Kidney (tissue), 14 donors: ENCODE results near the gene MTMR11. TPM values are rescaled to one million over a fixed set of nuclear protein-coding genes. Genes with fewer than 3 reads are reported as not detected.

Experiments used
- DNase-seq, 5 donors: peaks; one replicate each; pipeline ENCODE4 v3.0.0-alpha.2; 2013 to 2020
- FAIRE-seq: peaks from 2 replicates; lab custom pipeline; 2012; peaks lifted over from hg19 to GRCh38; lab: Jason Lieb, UNC
- H3K27ac ChIP-seq, 2 donors: one replicate each; pipeline ENCODE4 v1.7.0; 2013; ENCODE audit warnings: low read depth in 2 of 2, low read length in 2 of 2, inconsistent platforms in 1 of 2
- H3K27me3 ChIP-seq: one replicate; pipeline ENCODE4 v1.7.1; 2013; ENCODE audit warnings: low read length, inconsistent platforms; ENCODE audit not compliant: control insufficient read depth, insufficient read depth
- H3K36me3 ChIP-seq, 3 donors: one replicate each; pipeline versions ENCODE4 v1.7.0 to v1.7.1; 2013; ENCODE audit warnings: low read length in 3 of 3, control low read depth in 1 of 3, inconsistent platforms in 1 of 3; ENCODE audit not compliant: insufficient read depth in 3 of 3, control insufficient read depth in 2 of 3
- H3K4me1 ChIP-seq, 3 donors: one replicate each; pipeline versions ENCODE4 v1.7.0 to v1.7.1; 2013; ENCODE audit warnings: low read length in 3 of 3, inconsistent platforms in 1 of 3, low read depth in 1 of 3; ENCODE audit not compliant: control insufficient read depth in 2 of 3, insufficient read depth in 2 of 3
- H3K4me3 ChIP-seq, 3 donors: one replicate each; pipeline versions ENCODE4 v1.7.0 to v1.8.1; 2013; ENCODE audit warnings: low read length in 3 of 3, control low read depth in 1 of 3, inconsistent platforms in 1 of 3
- H3K9ac ChIP-seq, 3 donors: one replicate each; pipeline versions ENCODE4 v1.7.0 to v1.7.1; 2013; ENCODE audit warnings: low read length in 3 of 3, control low read depth in 1 of 3, inconsistent platforms in 1 of 3
- H3K9me3 ChIP-seq, 3 donors: one replicate each; pipeline versions ENCODE4 v1.7.0 to v1.7.1; 2013; ENCODE audit warnings: low read length in 3 of 3, control low read depth in 1 of 3, inconsistent platforms in 1 of 3; ENCODE audit not compliant: control insufficient read depth in 2 of 3, insufficient read depth in 1 of 3
- CTCF ChIP-seq: IDR thresholded peaks from 3 replicates; pipeline ENCODE4 v1.5.1; 2012; ENCODE audit warnings: mild to moderate bottlenecking, moderate library complexity, borderline replicate concordance; ENCODE audit not compliant: insufficient read depth; ENCODE audit errors: extremely low read depth
- intact Hi-C: fragments of 100-400 bp; cut with DNase I; formaldehyde crosslinking; loops from one replicate; pipeline ENCODE4 v1.11.1; 2022
- polyA plus RNA-seq: library from polyadenylated mRNA; stranded (reverse); fragments of 350-450 nt; fragmentation: Illumina TruSeq; extraction: RNeasy Lipid Tissue Mini Kit (QIAGEN cat#74804); gene quantifications from one replicate; pipeline ENCODE4 v1.2.3, GENCODE V29; 2014; ENCODE audit warnings: low read depth, low replicate concordance; ENCODE audit not compliant: insufficient read depth
- total RNA-seq: library from RNA; stranded (reverse); fragmentation: NEBNext Ultra II Directional; extraction: Animal tissue kit (Norgen Biotek cat#: 25700); gene quantifications from one replicate; pipeline ENCODE4 v1.2.1, GENCODE V29; 2021
- donor health status: control.
- donor health status: control.
- donor health status: control.
- donor health status: control.
- donor health status: control.
- donor health status: DM: yes; HTN: yes; CAD: no.
- donor health status: Normal renal cell carcinoma (clear cell type).

MTMR11 gene
- total and polyA plus RNA-seq, 2 donors from 2014 or later = 21.6 to 24.7 TPM

GRCh38 chr1:149903836-149904491, 32.7 kb downstream of the MTMR11 start:
- intact Hi-C loops = no loop called here
- Histone ChIP-seq H3K4me1 (peaks cover 0 to 6% (median 6%) of the 10 kb centered on the region in 3 donors), H3K9ac (no peak overlapping the region), H3K4me3 (no peak overlapping the region), H3K36me3 (no peaks in the 10 kb centered on the region), H3K9me3 (no peaks in the 10 kb centered on the region), H3K27ac (no peak overlapping the region), H3K27me3 (no peaks in the 10 kb centered on the region)
- TF ChIP-seq CTCF = no peak
- FAIRE-seq = no peak
- DNase-seq = no peak

- Histone ChIP-seq H3K4me3 (peak within 1 kb of the TSS; percentile 79 to 83 (median 80)), H3K9ac (peak within 1 kb of the TSS; percentile 65 to 85 (median 76)), H3K36me3 (no peaks in the 10 kb centered on the region), H3K9me3 (no peaks in the 10 kb centered on the region), H3K4me1 (peaks cover 0 to 6% (median 6%) of the 10 kb centered on the region in 3 donors), H3K27me3 (no peaks in the 10 kb centered on the region), H3K27ac (peak within 1 kb of the TSS; percentile 90)
- DNase-seq (peak; percentile 95 to 98 (median 97)), FAIRE-seq (peak; percentile 55)
- TF ChIP-seq CTCF = no peak
- intact Hi-C loops = no loop called here
These were observed 37.0 kb downstream of the MTMR11 start, which contains the start of gene BOLA1 for GRCh38 chr1:149899460-149900284. BOLA1 (plus strand) TSS chr1:149899568; CDS start chr1:149900060, 492 bp downstream.

GRCh38 chr1:149896575-149896974, 40.1 kb downstream of the MTMR11 start:
- no peaks in the 10 kb centered on the region for H3K27me3 ChIP-seq
- H3K4me3 ChIP-seq = no peak overlapping the region
- H3K4me1 ChIP-seq = peaks cover 0 to 6% (median 6%) of the 10 kb centered on the region in 3 donors
- H3K9me3 ChIP-seq = no peaks in the 10 kb centered on the region
- FAIRE-seq = no peak
- no peak overlapping the region for H3K9ac ChIP-seq
- no peaks in the 10 kb centered on the region for H3K36me3 ChIP-seq
- no peak overlapping the region for H3K27ac ChIP-seq
- TF ChIP-seq CTCF = no peak
- intact Hi-C loops = no loop called here
- DNase-seq = no peak
